WERI-Rb-1 (cell line): ENCODE data around the gene FHIP1A.

Source experiments
- DNase-seq: peaks from one replicate; pipeline ENCODE4 v3.0.0-alpha.2; 2020
- H3K27ac ChIP-seq: fragments of 250-450 bp; sonication (Bioruptor Pico); 2 replicates; pipeline ENCODE4 v1.5.1; 2020; ENCODE audit warnings: mild to moderate bottlenecking, moderate library complexity
- H3K27me3 ChIP-seq: fragments of 250-450 bp; sonication (Bioruptor Pico); 2 replicates; pipeline ENCODE4 v1.5.1; 2021; ENCODE audit warnings: mild to moderate bottlenecking, low read depth, moderate library complexity; ENCODE audit not compliant: insufficient read depth, severe bottlenecking
- H3K36me3 ChIP-seq: fragments of 250-450 bp; sonication (Bioruptor Pico); 2 replicates; pipeline ENCODE4 v1.5.1; 2020; ENCODE audit warnings: mild to moderate bottlenecking, moderate library complexity
- H3K4me3 ChIP-seq: 2 replicates; pipeline ENCODE4 v1.5.1; 2011; ENCODE audit warnings: low read depth, mild to moderate bottlenecking, control low read depth, low read length
- H3K9me3 ChIP-seq: fragments of 250-450 bp; sonication (Bioruptor Pico); 2 replicates; pipeline ENCODE4 v1.5.1; 2021; ENCODE audit warnings: mild to moderate bottlenecking, moderate library complexity; ENCODE audit not compliant: severe bottlenecking
- CTCF ChIP-seq: IDR thresholded peaks from 2 replicates; pipeline ENCODE4 v1.5.1; 2011; ENCODE audit warnings: low read depth, mild to moderate bottlenecking, control low read depth, inconsistent platforms, low read length

The FHIP1A gene

GRCh38 chr4:151418856-151419255, 9.9 kb downstream of the FHIP1A start:
- H3K27ac ChIP-seq = no peak overlapping the region
- no peaks in the 10 kb centered on the region for H3K36me3 ChIP-seq
- no peaks in the 10 kb centered on the region for H3K27me3 ChIP-seq
- no peak for DNase-seq
- H3K4me3 ChIP-seq = no peak overlapping the region
- no peak for TF ChIP-seq CTCF
- no peaks in the 10 kb centered on the region for H3K9me3 ChIP-seq

GRCh38 chr4:151420250-151420807, 11.4 kb downstream of the FHIP1A start:
- no peaks in the 10 kb centered on the region for H3K27me3 ChIP-seq
- no peak overlapping the region for H3K4me3 ChIP-seq
- no peak for DNase-seq
- H3K9me3 ChIP-seq = no peaks in the 10 kb centered on the region
- no peak for TF ChIP-seq CTCF
- H3K27ac ChIP-seq = no peak overlapping the region
- no peaks in the 10 kb centered on the region for H3K36me3 ChIP-seq

- Histone ChIP-seq H3K36me3 (no peaks in the 10 kb centered on the region), H3K27me3 (no peaks in the 10 kb centered on the region), H3K9me3 (no peaks in the 10 kb centered on the region), H3K4me3 (no peak overlapping the region), H3K27ac (no peak overlapping the region)
- DNase-seq = no peak
- no peak for TF ChIP-seq CTCF
Measured at GRCh38 chr4:151422854-151423253, 13.9 kb downstream of the FHIP1A start.

- H3K4me3 ChIP-seq = no peak overlapping the region
- no peak overlapping the region for H3K27ac ChIP-seq
- no peak for DNase-seq
Measured at GRCh38 chr4:151426513-151426912, 17.5 kb downstream of the FHIP1A start.

GRCh38 chr4:151427266-151427665, 18.3 kb downstream of the FHIP1A start:
- Histone ChIP-seq H3K9me3 (no peaks in the 10 kb centered on the region), H3K27me3 (no peaks in the 10 kb centered on the region), H3K27ac (no peak overlapping the region), H3K4me3 (no peak overlapping the region), H3K36me3 (no peaks in the 10 kb centered on the region)
- TF ChIP-seq CTCF = no peak
- no peak for DNase-seq

More at GRCh38 chr4:151426513-151426912, 17.5 kb downstream of the FHIP1A start:
- Histone ChIP-seq H3K27me3 (no peaks in the 10 kb centered on the region), H3K9me3 (no peaks in the 10 kb centered on the region), H3K36me3 (no peaks in the 10 kb centered on the region)
- no peak for TF ChIP-seq CTCF

GRCh38 chr4:151428346-151428745, 19.4 kb downstream of the FHIP1A start:
- Histone ChIP-seq H3K9me3 (no peaks in the 10 kb centered on the region), H3K36me3 (no peaks in the 10 kb centered on the region), H3K27ac (no peak overlapping the region), H3K4me3 (no peak overlapping the region), H3K27me3 (no peaks in the 10 kb centered on the region)
- TF ChIP-seq CTCF = no peak
- DNase-seq = no peak
